ENCODE results near the gene NHERF2.
A peak's percentile ranks its signal among the peaks of the same experiment; 100 is the strongest.

Gene NHERF2

GRCh38 chr16:2027024-2028010, 615 bp downstream of the NHERF2 start:
- in situ Hi-C loops (cut with HindIII; ENCODE audit: low pct_ligation_motif_present, low sequenced_read_pairs) = no loop called here
- no peak overlapping the region for H3K27ac ChIP-seq
- peak overlapping the region; percentile 60 for H3K4me3 ChIP-seq (ENCODE audit: low read depth, low read length)
- peak; percentile 48 for DNase-seq
- H3K36me3 ChIP-seq (replicated peaks) = peaks cover 3% of the 10 kb centered on the region
- peak; percentile 3 for TF ChIP-seq CTCF (IDR thresholded peaks at IDR 0.05; ENCODE audit: low read depth, low read length, missing control alignments)
- no peaks in the 10 kb centered on the region for H3K27me3 ChIP-seq (replicated peaks)

- in situ Hi-C loops (cut with HindIII; ENCODE audit: low pct_ligation_motif_present, low sequenced_read_pairs) = no loop called here
- peaks cover 3% of the 10 kb centered on the region for H3K36me3 ChIP-seq (replicated peaks)
- no peak overlapping the region for H3K4me3 ChIP-seq (ENCODE audit: low read depth, low read length)
- no peak for TF ChIP-seq CTCF (IDR thresholded peaks at IDR 0.05; ENCODE audit: low read depth, low read length, missing control alignments)
- H3K27me3 ChIP-seq (replicated peaks) = no peaks in the 10 kb centered on the region
- no peak overlapping the region for H3K27ac ChIP-seq
- DNase-seq = no peak
Measured at GRCh38 chr16:2028146-2028545, 1.4 kb downstream of the NHERF2 start.

GRCh38 chr16:2028620-2029220, 2.0 kb downstream of the NHERF2 start:
- DNase-seq = no peak
- in situ Hi-C loops (cut with HindIII; ENCODE audit: low pct_ligation_motif_present, low sequenced_read_pairs) = no loop called here
- Histone ChIP-seq H3K27ac (no peak overlapping the region), H3K36me3 (replicated peaks) (peaks cover 3% of the 10 kb centered on the region), H3K27me3 (replicated peaks) (no peaks in the 10 kb centered on the region), H3K4me3 (ENCODE audit: low read depth, low read length) (no peak overlapping the region)
- no peak for TF ChIP-seq CTCF (IDR thresholded peaks at IDR 0.05; ENCODE audit: low read depth, low read length, missing control alignments)

- H3K27ac ChIP-seq = no peak overlapping the region
- H3K4me3 ChIP-seq (ENCODE audit: low read depth, low read length) = no peak overlapping the region
- no peak for TF ChIP-seq CTCF (IDR thresholded peaks at IDR 0.05; ENCODE audit: low read depth, low read length, missing control alignments)
- H3K27me3 ChIP-seq (replicated peaks) = no peaks in the 10 kb centered on the region
- in situ Hi-C loops (cut with HindIII; ENCODE audit: low pct_ligation_motif_present, low sequenced_read_pairs) = no loop called here
- peaks cover 3% of the 10 kb centered on the region for H3K36me3 ChIP-seq (replicated peaks)
- DNase-seq = no peak
Measured at GRCh38 chr16:2029350-2029749, 2.6 kb downstream of the NHERF2 start.

- in situ Hi-C loops (cut with HindIII; ENCODE audit: low pct_ligation_motif_present, low sequenced_read_pairs) = no loop called here
Measured at GRCh38 chr16:2030036-2030435, 3.3 kb downstream of the NHERF2 start.

More at GRCh38 chr16:2030036-2030435, 3.3 kb downstream of the NHERF2 start:
- no peak for DNase-seq
- peaks cover 3% of the 10 kb centered on the region for H3K36me3 ChIP-seq (replicated peaks)
- H3K27ac ChIP-seq = no peak overlapping the region
- TF ChIP-seq CTCF (IDR thresholded peaks at IDR 0.05; ENCODE audit: low read depth, low read length, missing control alignments) = no peak
- H3K27me3 ChIP-seq (replicated peaks) = no peaks in the 10 kb centered on the region
- H3K4me3 ChIP-seq (ENCODE audit: low read depth, low read length) = no peak overlapping the region
